Muscle layer of colon (tissue), 2 donors: ENCODE results near the gene CLEC17A.
"Not testable (repeated sequence)": the region's sequence is repeated elsewhere in the genome, so short reads cannot be mapped to it uniquely, and the experiment has no call there.

Experiments
- H3K27ac ChIP-seq: one replicate; pipeline ENCODE4 v1.7.0; 2013; ENCODE audit warnings: low read depth, mild to moderate bottlenecking, low read length, moderate library complexity
- H3K27me3 ChIP-seq, 2 donors: one replicate each; pipeline ENCODE4 v1.7.0; 2013; ENCODE audit warnings: low read length in 2 of 2, mild to moderate bottlenecking in 2 of 2; ENCODE audit not compliant: insufficient read depth in 2 of 2, control insufficient read depth in 1 of 2
- H3K36me3 ChIP-seq: one replicate; pipeline ENCODE4 v1.7.0; 2013; ENCODE audit warnings: mild to moderate bottlenecking, low read length; ENCODE audit not compliant: insufficient read depth
- H3K4me1 ChIP-seq: one replicate; pipeline ENCODE4 v1.7.0; 2013; ENCODE audit warnings: mild to moderate bottlenecking, low read length; ENCODE audit not compliant: insufficient read depth
- H3K4me3 ChIP-seq, 2 donors: one replicate each; pipeline ENCODE4 v1.7.0; 2013; ENCODE audit warnings: low read length in 2 of 2, low read depth in 1 of 2, mild to moderate bottlenecking in 1 of 2, moderate library complexity in 1 of 2
- H3K9ac ChIP-seq: one replicate; pipeline ENCODE4 v1.7.0; 2013; ENCODE audit warnings: low read length
- H3K9me3 ChIP-seq: one replicate; pipeline ENCODE4 v1.7.0; 2013; ENCODE audit warnings: mild to moderate bottlenecking, low read length
- donor health status: abdominal sarcoma.
- donor health status: Adenocarcinoma of cecum.

Gene CLEC17A

GRCh38 chr19:14570864-14571527 lies 11.9 kb upstream of the CLEC17A start:
- Histone ChIP-seq H3K4me3 (peak overlapping the region; percentile 98 to 100), H3K36me3 (peaks cover 10% of the 10 kb centered on the region), H3K4me1 (peaks cover 13% of the 10 kb centered on the region), H3K9ac (peak overlapping the region; percentile 76), H3K27ac (peak overlapping the region; percentile 86), H3K27me3 (no peaks in the 10 kb centered on the region), H3K9me3 (no peaks in the 10 kb centered on the region)

- Histone ChIP-seq H3K4me3 (peak within 1 kb of the TSS; percentile 98 to 100), H3K9me3 (no peaks in the 10 kb centered on the region), H3K9ac (peak within 1 kb of the TSS; percentile 76), H3K27ac (peak within 1 kb of the TSS; percentile 86), H3K27me3 (no peaks in the 10 kb centered on the region), H3K4me1 (peaks cover 13% of the 10 kb centered on the region), H3K36me3 (peaks cover 7% of the 10 kb centered on the region)
These were observed 11.0 kb upstream of the CLEC17A start, which contains the start of gene NDUFB7 for GRCh38 chr19:14571695-14572490. TSS of gene NDUFB7 (minus strand) at chr19:14572066. CDS start at chr19:14572000, 66 bp downstream.

- Histone ChIP-seq H3K27ac (no peak overlapping the region), H3K9ac (no peak overlapping the region), H3K9me3 (no peaks in the 10 kb centered on the region), H3K36me3 (no peaks in the 10 kb centered on the region), H3K27me3 (no peaks in the 10 kb centered on the region), H3K4me1 (peaks cover 11% of the 10 kb centered on the region), H3K4me3 (no peak overlapping the region)
These were observed 7.4 kb upstream of the CLEC17A start for GRCh38 chr19:14575428-14575980.

GRCh38 chr19:14576363-14576762 lies 6.5 kb upstream of the CLEC17A start:
- Histone ChIP-seq H3K27me3 (no peaks in the 10 kb centered on the region), H3K9me3 (no peaks in the 10 kb centered on the region), H3K4me1 (peaks cover 2% of the 10 kb centered on the region), H3K4me3 (no peak overlapping the region), H3K27ac (no peak overlapping the region), H3K9ac (no peak overlapping the region), H3K36me3 (no peaks in the 10 kb centered on the region)

- Histone ChIP-seq H3K4me1 (no peaks in the 10 kb centered on the region), H3K27me3 (no peaks in the 10 kb centered on the region), H3K9ac (no peak overlapping the region), H3K36me3 (no peaks in the 10 kb centered on the region), H3K27ac (no peak overlapping the region), H3K4me3 (no peak overlapping the region), H3K9me3 (no peaks in the 10 kb centered on the region)
These were observed 5.6 kb upstream of the CLEC17A start for GRCh38 chr19:14577264-14577663.

- Histone ChIP-seq H3K9ac (no peak overlapping the region), H3K27ac (no peak overlapping the region), H3K4me3 (no peak overlapping the region), H3K27me3 (no peaks in the 10 kb centered on the region), H3K4me1 (no peaks in the 10 kb centered on the region), H3K9me3 (no peaks in the 10 kb centered on the region), H3K36me3 (no peaks in the 10 kb centered on the region)
These were observed 4.9 kb upstream of the CLEC17A start for GRCh38 chr19:14577885-14578427.

- Histone ChIP-seq H3K27me3 (no peaks in the 10 kb centered on the region), H3K4me1 (no peaks in the 10 kb centered on the region), H3K4me3 (no peak overlapping the region), H3K36me3 (no peaks in the 10 kb centered on the region), H3K9ac (no peak overlapping the region), H3K9me3 (no peaks in the 10 kb centered on the region), H3K27ac (no peak overlapping the region)
These were observed 2.2 kb upstream of the CLEC17A start for GRCh38 chr19:14580623-14581237.

- not testable (repeated sequence) for H3K4me1 ChIP-seq, H3K9ac ChIP-seq, H3K27ac ChIP-seq, H3K36me3 ChIP-seq, H3K27me3 ChIP-seq, H3K9me3 ChIP-seq, H3K4me3 ChIP-seq
These were observed 1.5 kb downstream of the CLEC17A start for GRCh38 chr19:14584372-14584771.

- H3K4me3 ChIP-seq, H3K36me3 ChIP-seq, H3K27ac ChIP-seq, H3K27me3 ChIP-seq, H3K9ac ChIP-seq, H3K4me1 ChIP-seq, H3K9me3 ChIP-seq: not testable (repeated sequence)
These were observed 2.3 kb downstream of the CLEC17A start for GRCh38 chr19:14585187-14585586.

GRCh38 chr19:14589433-14589832 lies 6.5 kb downstream of the CLEC17A start:
- not testable (repeated sequence) for H3K27me3 ChIP-seq, H3K9me3 ChIP-seq, H3K27ac ChIP-seq, H3K9ac ChIP-seq, H3K4me3 ChIP-seq, H3K36me3 ChIP-seq, H3K4me1 ChIP-seq

- H3K4me3 ChIP-seq = no peak overlapping the region
- no peaks in the 10 kb centered on the region for H3K4me1 ChIP-seq
- no peaks in the 10 kb centered on the region for H3K27me3 ChIP-seq
- H3K36me3 ChIP-seq = no peaks in the 10 kb centered on the region
- H3K9ac ChIP-seq = no peak overlapping the region
- no peak overlapping the region for H3K27ac ChIP-seq
- no peaks in the 10 kb centered on the region for H3K9me3 ChIP-seq
These were observed 12.7 kb downstream of the CLEC17A start for GRCh38 chr19:14595558-14595957.
